IPS-20b (cell line): ENCODE results near the gene NOXA1.

Experiments
- H3K27ac ChIP-seq: one replicate; pipeline ENCODE4 v1.5.1; 2013; ENCODE audit warnings: low read length
- H3K27me3 ChIP-seq: 2 replicates; pipeline ENCODE4 v1.6.1; 2013; ENCODE audit warnings: mild to moderate bottlenecking, low read length, inconsistent platforms; ENCODE audit not compliant: insufficient read depth
- H3K36me3 ChIP-seq: 2 replicates; pipeline ENCODE4 v1.6.1; 2013; ENCODE audit warnings: low read depth, mild to moderate bottlenecking, inconsistent platforms, low read length, moderate library complexity; ENCODE audit not compliant: insufficient read depth
- H3K4me1 ChIP-seq: 2 replicates; pipeline ENCODE4 v1.6.1; 2013; ENCODE audit warnings: mild to moderate bottlenecking, control low read depth, inconsistent platforms, low read length, moderate library complexity; ENCODE audit not compliant: insufficient read depth
- H3K4me3 ChIP-seq: 2 replicates; pipeline ENCODE4 v1.5.1; 2013; ENCODE audit warnings: mild to moderate bottlenecking, low read length, inconsistent platforms
- H3K9ac ChIP-seq: 2 replicates; pipeline ENCODE4 v1.6.1; 2013; ENCODE audit warnings: low read depth, mild to moderate bottlenecking, inconsistent platforms, low read length, moderate library complexity
- H3K9me3 ChIP-seq: 2 replicates; pipeline ENCODE4 v1.6.1; 2013; ENCODE audit warnings: mild to moderate bottlenecking, low read depth, low read length, inconsistent platforms; ENCODE audit not compliant: insufficient read depth

The NOXA1 gene

GRCh38 chr9:137390553-137391410 lies 32.4 kb upstream of the NOXA1 start:
- Histone ChIP-seq H3K9ac (no peak overlapping the region), H3K4me3 (no peak overlapping the region), H3K9me3 (no peaks in the 10 kb centered on the region), H3K27ac (no peak overlapping the region), H3K4me1 (no peaks in the 10 kb centered on the region), H3K36me3 (no peaks in the 10 kb centered on the region), H3K27me3 (no peaks in the 10 kb centered on the region)

GRCh38 chr9:137391411-137391754 lies 31.8 kb upstream of the NOXA1 start:
- no peaks in the 10 kb centered on the region for H3K27me3 ChIP-seq
- no peaks in the 10 kb centered on the region for H3K36me3 ChIP-seq
- no peak overlapping the region for H3K27ac ChIP-seq
- H3K9ac ChIP-seq, result no peak overlapping the region
- H3K4me3 ChIP-seq, result no peak overlapping the region
- H3K9me3 ChIP-seq, result no peaks in the 10 kb centered on the region
- H3K4me1 ChIP-seq, result no peaks in the 10 kb centered on the region

- Histone ChIP-seq H3K9ac (no peak overlapping the region), H3K27ac (no peak overlapping the region), H3K36me3 (no peaks in the 10 kb centered on the region), H3K4me3 (no peak overlapping the region), H3K27me3 (no peaks in the 10 kb centered on the region), H3K4me1 (no peaks in the 10 kb centered on the region), H3K9me3 (no peaks in the 10 kb centered on the region)
These were observed 30.8 kb upstream of the NOXA1 start for GRCh38 chr9:137392232-137393007.

- no peaks in the 10 kb centered on the region for H3K36me3 ChIP-seq
- H3K27me3 ChIP-seq, result no peaks in the 10 kb centered on the region
- H3K9ac ChIP-seq, result no peak overlapping the region
- no peaks in the 10 kb centered on the region for H3K4me1 ChIP-seq
- H3K9me3 ChIP-seq, result no peaks in the 10 kb centered on the region
- no peak overlapping the region for H3K4me3 ChIP-seq
- no peak overlapping the region for H3K27ac ChIP-seq
These were observed 29.7 kb upstream of the NOXA1 start for GRCh38 chr9:137393176-137394150.

GRCh38 chr9:137394866-137395665 lies 28.1 kb upstream of the NOXA1 start:
- no peaks in the 10 kb centered on the region for H3K4me1 ChIP-seq
- no peak overlapping the region for H3K9ac ChIP-seq
- H3K27ac ChIP-seq, result no peak overlapping the region

GRCh38 chr9:137395666-137396010 lies 27.6 kb upstream of the NOXA1 start:
- Histone ChIP-seq H3K4me3 (no peak overlapping the region), H3K9me3 (no peaks in the 10 kb centered on the region), H3K27ac (no peak overlapping the region), H3K9ac (no peak overlapping the region), H3K27me3 (no peaks in the 10 kb centered on the region), H3K36me3 (no peaks in the 10 kb centered on the region), H3K4me1 (no peaks in the 10 kb centered on the region)

More at GRCh38 chr9:137394866-137395665, 28.1 kb upstream of the NOXA1 start:
- Histone ChIP-seq H3K9me3 (no peaks in the 10 kb centered on the region), H3K27me3 (no peaks in the 10 kb centered on the region), H3K36me3 (no peaks in the 10 kb centered on the region), H3K4me3 (no peak overlapping the region)

- Histone ChIP-seq H3K9ac (no peak overlapping the region), H3K4me3 (no peak overlapping the region), H3K4me1 (no peaks in the 10 kb centered on the region), H3K36me3 (no peaks in the 10 kb centered on the region), H3K27ac (no peak overlapping the region), H3K27me3 (no peaks in the 10 kb centered on the region), H3K9me3 (no peaks in the 10 kb centered on the region)
These were observed 27.0 kb upstream of the NOXA1 start for GRCh38 chr9:137396227-137396626.

GRCh38 chr9:137396634-137397367 lies 26.4 kb upstream of the NOXA1 start:
- no peak overlapping the region for H3K4me3 ChIP-seq
- H3K27me3 ChIP-seq, result no peaks in the 10 kb centered on the region
- H3K9ac ChIP-seq, result no peak overlapping the region
- no peak overlapping the region for H3K27ac ChIP-seq
- no peaks in the 10 kb centered on the region for H3K4me1 ChIP-seq
- no peaks in the 10 kb centered on the region for H3K9me3 ChIP-seq
- no peaks in the 10 kb centered on the region for H3K36me3 ChIP-seq

GRCh38 chr9:137397675-137398423 lies 25.3 kb upstream of the NOXA1 start:
- Histone ChIP-seq H3K9ac (no peak overlapping the region), H3K9me3 (no peaks in the 10 kb centered on the region), H3K27ac (no peak overlapping the region), H3K27me3 (no peaks in the 10 kb centered on the region), H3K36me3 (no peaks in the 10 kb centered on the region), H3K4me3 (no peak overlapping the region), H3K4me1 (no peaks in the 10 kb centered on the region)
